ENCODE data around the gene MAP3K14.

MAP3K14 gene

GRCh38 chr17:45338996-45339535 lies 22.2 kb upstream of the MAP3K14 start:
- DNase-seq, result no peak

GRCh38 chr17:45338023-45338781 lies 21.4 kb upstream of the MAP3K14 start:
- DNase-seq, result no peak

GRCh38 chr17:45336390-45337182 lies 19.8 kb upstream of the MAP3K14 start:
- no peak for DNase-seq

- no peak for DNase-seq
These were observed 18.9 kb upstream of the MAP3K14 start for GRCh38 chr17:45335721-45336120.

- no peak for DNase-seq
These were observed 18.2 kb upstream of the MAP3K14 start for GRCh38 chr17:45334701-45335677.

GRCh38 chr17:45334231-45334630 lies 17.4 kb upstream of the MAP3K14 start:
- no peak for DNase-seq

GRCh38 chr17:45333702-45334092 lies 16.9 kb upstream of the MAP3K14 start:
- DNase-seq, result no peak

- no peak for DNase-seq
These were observed 16.3 kb upstream of the MAP3K14 start for GRCh38 chr17:45332989-45333701.

- no peak for DNase-seq
These were observed 15.7 kb upstream of the MAP3K14 start for GRCh38 chr17:45332505-45332904.

GRCh38 chr17:45326626-45327025 lies 9.8 kb upstream of the MAP3K14 start:
- DNase-seq, result no peak

- no peak for DNase-seq
These were observed 9.0 kb upstream of the MAP3K14 start for GRCh38 chr17:45325810-45326209.

- DNase-seq, result no peak
These were observed 7.5 kb upstream of the MAP3K14 start for GRCh38 chr17:45324336-45324735.

GRCh38 chr17:45322168-45322567 lies 5.3 kb upstream of the MAP3K14 start:
- no peak for DNase-seq

- DNase-seq, result peak; percentile 72
These were observed 4.2 kb upstream of the MAP3K14 start for GRCh38 chr17:45320931-45321461.

GRCh38 chr17:45320349-45320930 lies 3.6 kb upstream of the MAP3K14 start:
- DNase-seq, result no peak

GRCh38 chr17:45319239-45319703 lies 2.5 kb upstream of the MAP3K14 start:
- peak; percentile 50 for DNase-seq

GRCh38 chr17:45318561-45319230 lies 1.9 kb upstream of the MAP3K14 start:
- DNase-seq, result no peak

GRCh38 chr17:45317111-45317928 lies 500 bp upstream of the MAP3K14 start:
- DNase-seq, result peak; percentile 100

GRCh38 chr17:45315648-45316433 lies 979 bp downstream of the MAP3K14 start:
- no peak for DNase-seq
